Prostate gland (tissue), 2 donors: ENCODE results near the gene MCC.

ENCODE experiments used
- POLR2A ChIP-seq: fragments of 450-650 bp; IDR thresholded peaks from one replicate; pipeline ENCODE4 v1.6.1; 2016; ENCODE audit warnings: antibody characterized with exemption, mild to moderate bottlenecking
- POLR2AphosphoS5 ChIP-seq: sonication (generic); formaldehyde crosslinking; IDR thresholded peaks from one replicate; pipeline ENCODE4 v1.6.1; 2017; ENCODE audit warnings: antibody characterized with exemption
- TF ChIP-seq, protein P1 (sequence below), 4 experiments: fragments of 200-600 bp in 2 of 4; fragments of 450-650 bp in 2 of 4; sonication (generic) in 2 of 4; IDR thresholded peaks; 1 replicate in 3 of 4; 2 replicates in 1 of 4; pipeline ENCODE4 v1.5.1; 2016 to 2019; ENCODE audit warnings: antibody characterized with exemption in 4 of 4, mild to moderate bottlenecking in 2 of 4, moderate library complexity in 2 of 4

DNA sequence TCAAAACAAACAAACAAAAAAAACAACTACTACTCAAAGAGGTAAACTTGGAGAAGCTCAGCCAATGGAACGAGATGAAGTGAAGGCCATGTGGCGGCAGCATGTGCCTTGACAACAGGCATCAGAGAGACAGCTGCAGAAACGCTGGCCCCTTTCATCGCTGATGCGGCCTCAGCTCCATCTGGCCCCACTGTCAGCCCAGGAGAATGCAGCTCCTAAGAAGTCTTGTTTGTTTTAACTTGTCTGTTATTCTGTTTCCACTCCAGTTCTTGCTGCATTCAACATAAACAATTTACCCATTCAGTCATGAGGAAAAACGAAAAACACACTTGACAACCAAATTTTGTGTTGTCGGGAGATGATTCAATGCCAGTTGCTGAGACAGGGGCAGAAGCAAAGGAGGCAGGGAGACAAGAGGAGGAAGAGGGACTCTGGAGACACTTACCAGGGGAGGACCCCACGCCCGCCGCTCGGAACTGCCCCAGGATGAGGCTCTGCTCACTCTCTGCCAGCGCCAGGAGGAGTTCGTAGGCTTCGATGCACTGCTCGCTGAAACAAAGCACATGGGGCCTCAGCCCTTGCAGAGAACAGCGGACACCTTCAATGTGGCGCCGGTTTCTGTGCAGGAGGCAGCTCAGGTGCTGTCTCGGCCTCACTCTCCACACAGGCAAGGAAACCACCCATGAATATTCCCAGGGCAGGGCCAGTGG, 420.5 kb downstream of the MCC start:
- TF ChIP-seq, protein P1, sequence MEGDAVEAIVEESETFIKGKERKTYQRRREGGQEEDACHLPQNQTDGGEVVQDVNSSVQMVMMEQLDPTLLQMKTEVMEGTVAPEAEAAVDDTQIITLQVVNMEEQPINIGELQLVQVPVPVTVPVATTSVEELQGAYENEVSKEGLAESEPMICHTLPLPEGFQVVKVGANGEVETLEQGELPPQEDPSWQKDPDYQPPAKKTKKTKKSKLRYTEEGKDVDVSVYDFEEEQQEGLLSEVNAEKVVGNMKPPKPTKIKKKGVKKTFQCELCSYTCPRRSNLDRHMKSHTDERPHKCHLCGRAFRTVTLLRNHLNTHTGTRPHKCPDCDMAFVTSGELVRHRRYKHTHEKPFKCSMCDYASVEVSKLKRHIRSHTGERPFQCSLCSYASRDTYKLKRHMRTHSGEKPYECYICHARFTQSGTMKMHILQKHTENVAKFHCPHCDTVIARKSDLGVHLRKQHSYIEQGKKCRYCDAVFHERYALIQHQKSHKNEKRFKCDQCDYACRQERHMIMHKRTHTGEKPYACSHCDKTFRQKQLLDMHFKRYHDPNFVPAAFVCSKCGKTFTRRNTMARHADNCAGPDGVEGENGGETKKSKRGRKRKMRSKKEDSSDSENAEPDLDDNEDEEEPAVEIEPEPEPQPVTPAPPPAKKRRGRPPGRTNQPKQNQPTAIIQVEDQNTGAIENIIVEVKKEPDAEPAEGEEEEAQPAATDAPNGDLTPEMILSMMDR (IDR thresholded peaks at IDR 0.05): no peak
- no peak for TF ChIP-seq POLR2A
- no peak for TF ChIP-seq POLR2AphosphoS5
